Kidney (tissue), 14 donors: Measurements from ENCODE around the gene NUB1. TPM values are rescaled to one million over a fixed set of nuclear protein-coding genes. Genes with fewer than 3 reads are reported as not detected.
A peak's percentile ranks its signal among the peaks of the same experiment; 100 is the strongest.

Source experiments
- DNase-seq, 5 donors: peaks; one replicate each; pipeline ENCODE4 v3.0.0-alpha.2; 2013 to 2020
- FAIRE-seq: peaks from 2 replicates; lab custom pipeline; 2012; peaks lifted over from hg19 to GRCh38; lab: Jason Lieb, UNC
- H3K27ac ChIP-seq, 2 donors: one replicate each; pipeline ENCODE4 v1.7.0; 2013; ENCODE audit warnings: low read depth in 2 of 2, low read length in 2 of 2, inconsistent platforms in 1 of 2
- H3K27me3 ChIP-seq: one replicate; pipeline ENCODE4 v1.7.1; 2013; ENCODE audit warnings: low read length, inconsistent platforms; ENCODE audit not compliant: control insufficient read depth, insufficient read depth
- H3K36me3 ChIP-seq, 3 donors: one replicate each; pipeline versions ENCODE4 v1.7.0 to v1.7.1; 2013; ENCODE audit warnings: low read length in 3 of 3, control low read depth in 1 of 3, inconsistent platforms in 1 of 3; ENCODE audit not compliant: insufficient read depth in 3 of 3, control insufficient read depth in 2 of 3
- H3K4me1 ChIP-seq, 3 donors: one replicate each; pipeline versions ENCODE4 v1.7.0 to v1.7.1; 2013; ENCODE audit warnings: low read length in 3 of 3, inconsistent platforms in 1 of 3, low read depth in 1 of 3; ENCODE audit not compliant: control insufficient read depth in 2 of 3, insufficient read depth in 2 of 3
- H3K4me3 ChIP-seq, 3 donors: one replicate each; pipeline versions ENCODE4 v1.7.0 to v1.8.1; 2013; ENCODE audit warnings: low read length in 3 of 3, control low read depth in 1 of 3, inconsistent platforms in 1 of 3
- H3K9ac ChIP-seq, 3 donors: one replicate each; pipeline versions ENCODE4 v1.7.0 to v1.7.1; 2013; ENCODE audit warnings: low read length in 3 of 3, control low read depth in 1 of 3, inconsistent platforms in 1 of 3
- H3K9me3 ChIP-seq, 3 donors: one replicate each; pipeline versions ENCODE4 v1.7.0 to v1.7.1; 2013; ENCODE audit warnings: low read length in 3 of 3, control low read depth in 1 of 3, inconsistent platforms in 1 of 3; ENCODE audit not compliant: control insufficient read depth in 2 of 3, insufficient read depth in 1 of 3
- intact Hi-C: fragments of 100-400 bp; cut with DNase I; formaldehyde crosslinking; loops from one replicate; pipeline ENCODE4 v1.11.1; 2022
- polyA plus RNA-seq: library from polyadenylated mRNA; stranded (reverse); fragments of 350-450 nt; fragmentation: Illumina TruSeq; extraction: RNeasy Lipid Tissue Mini Kit (QIAGEN cat#74804); gene quantifications from one replicate; pipeline ENCODE4 v1.2.3, GENCODE V29; 2014; ENCODE audit warnings: low read depth, low replicate concordance; ENCODE audit not compliant: insufficient read depth
- total RNA-seq: library from RNA; stranded (reverse); fragmentation: NEBNext Ultra II Directional; extraction: Animal tissue kit (Norgen Biotek cat#: 25700); gene quantifications from one replicate; pipeline ENCODE4 v1.2.1, GENCODE V29; 2021
- TF ChIP-seq, protein P1 (sequence below): IDR thresholded peaks from 3 replicates; pipeline ENCODE4 v1.5.1; 2012; ENCODE audit warnings: mild to moderate bottlenecking, moderate library complexity, borderline replicate concordance; ENCODE audit not compliant: insufficient read depth; ENCODE audit errors: extremely low read depth
- donor health status: control.
- donor health status: control.
- donor health status: control.
- donor health status: control.
- donor health status: control.
- donor health status: DM: yes; HTN: yes; CAD: no.
- donor health status: Normal renal cell carcinoma (clear cell type).

The NUB1 gene
- total and polyA plus RNA-seq, 2 donors from 2014 or later = 32.7 to 51.8 TPM

DNA sequence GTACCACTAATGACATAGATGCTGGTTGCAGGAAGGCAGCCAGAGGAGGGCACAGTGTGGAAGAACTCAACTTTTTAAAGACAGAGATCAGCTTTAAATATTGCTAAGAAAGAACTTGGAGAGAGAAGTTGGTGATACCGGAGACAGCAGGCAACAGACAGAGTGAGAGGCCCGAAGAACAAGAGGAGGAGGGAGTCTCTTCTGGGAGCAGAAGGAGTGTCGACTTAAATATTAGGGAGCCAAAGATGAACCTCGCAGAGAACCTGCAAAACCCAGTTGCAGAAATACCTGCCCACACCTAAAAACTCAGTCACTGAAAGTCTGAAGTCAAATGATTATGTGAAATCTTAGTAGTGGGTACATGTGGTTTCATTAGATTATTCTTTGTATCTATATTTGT is 71.6 kb downstream of the NUB1 start:
- no peaks in the 10 kb centered on the region for H3K27me3 ChIP-seq
- intact Hi-C loops = no loop called here
- DNase-seq (no peak), FAIRE-seq (no peak)
- no peak overlapping the region for H3K4me3 ChIP-seq
- H3K9ac ChIP-seq = no peak overlapping the region
- TF ChIP-seq, protein P1, sequence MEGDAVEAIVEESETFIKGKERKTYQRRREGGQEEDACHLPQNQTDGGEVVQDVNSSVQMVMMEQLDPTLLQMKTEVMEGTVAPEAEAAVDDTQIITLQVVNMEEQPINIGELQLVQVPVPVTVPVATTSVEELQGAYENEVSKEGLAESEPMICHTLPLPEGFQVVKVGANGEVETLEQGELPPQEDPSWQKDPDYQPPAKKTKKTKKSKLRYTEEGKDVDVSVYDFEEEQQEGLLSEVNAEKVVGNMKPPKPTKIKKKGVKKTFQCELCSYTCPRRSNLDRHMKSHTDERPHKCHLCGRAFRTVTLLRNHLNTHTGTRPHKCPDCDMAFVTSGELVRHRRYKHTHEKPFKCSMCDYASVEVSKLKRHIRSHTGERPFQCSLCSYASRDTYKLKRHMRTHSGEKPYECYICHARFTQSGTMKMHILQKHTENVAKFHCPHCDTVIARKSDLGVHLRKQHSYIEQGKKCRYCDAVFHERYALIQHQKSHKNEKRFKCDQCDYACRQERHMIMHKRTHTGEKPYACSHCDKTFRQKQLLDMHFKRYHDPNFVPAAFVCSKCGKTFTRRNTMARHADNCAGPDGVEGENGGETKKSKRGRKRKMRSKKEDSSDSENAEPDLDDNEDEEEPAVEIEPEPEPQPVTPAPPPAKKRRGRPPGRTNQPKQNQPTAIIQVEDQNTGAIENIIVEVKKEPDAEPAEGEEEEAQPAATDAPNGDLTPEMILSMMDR = no peak
- no peak overlapping the region for H3K27ac ChIP-seq
- no peaks in the 10 kb centered on the region for H3K9me3 ChIP-seq
- H3K36me3 ChIP-seq = no peaks in the 10 kb centered on the region
- peaks cover 0 to 5% (median 0%) of the 10 kb centered on the region in 3 donors for H3K4me1 ChIP-seq

DNA sequence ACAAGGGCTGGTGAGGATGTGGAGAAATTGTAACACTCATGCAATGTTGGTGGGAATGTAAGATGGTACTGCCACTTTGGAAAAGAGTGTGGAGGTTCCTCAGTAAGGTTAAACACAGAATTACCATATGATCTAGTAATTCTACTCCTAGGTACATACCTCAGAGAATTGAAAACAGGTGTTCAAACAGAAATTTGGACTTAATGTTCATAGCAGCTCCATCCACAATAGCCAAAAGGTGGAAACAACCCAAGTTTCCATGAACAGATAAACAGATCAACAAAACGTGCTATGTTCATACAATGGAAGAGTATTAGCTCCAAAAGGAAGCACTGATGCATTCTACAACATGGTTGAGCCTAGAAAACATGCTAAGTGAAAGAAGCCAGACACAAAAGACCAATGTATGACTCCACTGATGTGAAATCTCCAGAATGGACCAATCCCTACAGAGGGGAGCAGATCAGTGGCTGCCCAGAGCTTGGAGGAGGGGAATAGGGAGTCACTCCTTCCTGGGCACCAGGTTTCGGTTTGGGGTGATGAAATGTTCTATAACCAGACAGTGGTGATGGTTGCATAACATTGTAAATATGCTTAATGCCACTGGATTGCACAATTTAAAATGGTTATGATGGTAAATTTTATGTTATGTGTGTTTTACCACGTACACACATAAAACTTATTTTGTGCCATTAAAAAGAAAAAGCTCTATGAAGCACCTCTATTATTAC is 73.9 kb downstream of the NUB1 start:
- no peak overlapping the region for H3K9ac ChIP-seq
- TF ChIP-seq, protein P1 = no peak
- no peak for DNase-seq
- H3K4me1 ChIP-seq = no peaks in the 10 kb centered on the region
- FAIRE-seq = no peak
- H3K4me3 ChIP-seq = no peak overlapping the region
- intact Hi-C loops = no loop called here
- no peaks in the 10 kb centered on the region for H3K27me3 ChIP-seq
- peaks cover 0 to 3% (median 3%) of the 10 kb centered on the region in 3 donors for H3K9me3 ChIP-seq
- no peaks in the 10 kb centered on the region for H3K36me3 ChIP-seq
- no peak overlapping the region for H3K27ac ChIP-seq

DNA sequence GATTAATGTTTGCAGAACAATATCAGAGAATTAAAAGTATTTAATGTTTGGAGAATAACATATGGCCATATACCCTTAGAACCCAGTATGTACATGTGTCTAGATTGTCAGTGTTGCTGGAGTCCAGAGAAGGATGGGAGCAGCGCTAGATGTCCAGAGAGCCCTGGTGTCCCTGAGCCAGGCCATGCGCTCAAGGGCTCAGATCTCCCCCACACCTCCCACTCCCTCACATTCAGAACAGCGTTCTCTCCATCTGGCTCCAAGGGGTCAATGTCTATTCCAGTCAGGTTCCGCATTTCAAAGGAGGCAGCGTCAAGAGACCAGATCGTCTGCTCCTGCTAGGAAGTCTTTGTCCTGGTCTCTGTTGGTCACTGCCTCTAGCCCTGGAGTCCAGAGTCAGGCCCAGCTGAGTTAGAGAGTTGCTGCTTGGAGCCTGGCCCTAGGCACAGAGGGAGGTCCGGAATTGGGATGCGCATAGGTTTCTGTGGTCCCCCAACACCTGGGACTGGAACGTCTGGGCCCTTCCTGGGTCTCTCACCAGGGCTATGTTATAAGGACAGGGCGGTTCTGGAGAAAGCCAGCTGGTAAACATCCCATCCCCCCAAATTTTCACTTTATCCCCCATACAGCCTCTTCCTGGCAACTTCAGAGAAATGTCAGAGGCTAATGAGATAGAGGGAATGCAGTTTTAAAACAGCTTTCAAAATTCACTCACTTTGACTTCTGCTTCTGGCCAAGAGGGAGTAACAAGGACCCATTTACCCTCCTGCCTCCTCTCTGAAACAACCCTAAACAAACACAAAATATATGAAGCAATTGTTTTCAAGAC is 74.7 kb downstream of the NUB1 start:
- Histone ChIP-seq H3K9me3 (peaks cover 0 to 3% (median 3%) of the 10 kb centered on the region in 3 donors), H3K27ac (no peak overlapping the region)
- no peak for FAIRE-seq

More for the DNA sequence above, 74.7 kb downstream of the NUB1 start:
- Histone ChIP-seq H3K27me3 (no peaks in the 10 kb centered on the region), H3K9ac (no peak overlapping the region), H3K36me3 (no peaks in the 10 kb centered on the region), H3K4me3 (no peak overlapping the region), H3K4me1 (no peaks in the 10 kb centered on the region)
- intact Hi-C loops = no loop called here
- TF ChIP-seq, protein P1 = no peak
- DNase-seq = peak in 1 of 5 donors; percentile 64
